ENCODE data around the gene KLHL24. TPM values are rescaled to one million over a fixed set of nuclear protein-coding genes. Genes with fewer than 3 reads are reported as not detected.

Gene KLHL24
- polyA plus RNA-seq, 3 donors = 37.8 to 58.6 (median 54.4) TPM

Other genes with a start within 250 kb of the KLHL24 start
- gene MCF2L2, start 207.0 kb upstream of the KLHL24 start, polyA plus RNA-seq (ENCODE audit: insufficient read length in 3 of 3) = 1 to 10 TPM in 2 of 3 donors, under 1 TPM in 1; 0.56 to 2.0 (median 1.5) TPM
- 1 to 10 TPM; 1.0 to 1.7 (median 1.4) TPM for gene KLHL6, start 79.9 kb upstream of the KLHL24 start, polyA plus RNA-seq (ENCODE audit: insufficient read length in 3 of 3)
- gene YEATS2, start 62.2 kb downstream of the KLHL24 start, polyA plus RNA-seq (ENCODE audit: insufficient read length in 3 of 3) = 10 to 100 TPM; 31.1 to 46.2 (median 41.4) TPM
- 1 to 10 TPM in 2 of 3 donors, under 1 TPM in 1; 0.86 to 1.6 (median 1.6) TPM for gene MAP6D1, start 190.0 kb downstream of the KLHL24 start, polyA plus RNA-seq (ENCODE audit: insufficient read length in 3 of 3)
- 10 to 100 TPM; 51.4 to 57.0 (median 55.0) TPM for gene PARL, start 249.3 kb downstream of the KLHL24 start, polyA plus RNA-seq (ENCODE audit: insufficient read length in 3 of 3)

Data from renal pelvis (tissue), 3 donors.